ENCODE results near the gene CDHR3.

CDHR3 gene

GRCh38 chr7:106065575-106066500, 102.8 kb downstream of the CDHR3 start:
- DNase-seq (ENCODE audit: low read depth): no peak

GRCh38 chr7:106067678-106068077, 104.6 kb downstream of the CDHR3 start:
- DNase-seq (ENCODE audit: low read depth): no peak

- DNase-seq (ENCODE audit: low read depth): no peak
These were observed 105.5 kb downstream of the CDHR3 start for GRCh38 chr7:106068538-106068961.

GRCh38 chr7:106068986-106069385, 105.9 kb downstream of the CDHR3 start:
- no peak for DNase-seq (ENCODE audit: low read depth)

- no peak for DNase-seq (ENCODE audit: low read depth)
These were observed 106.6 kb downstream of the CDHR3 start for GRCh38 chr7:106069471-106070200.

- DNase-seq (ENCODE audit: low read depth): no peak
These were observed 107.1 kb downstream of the CDHR3 start for GRCh38 chr7:106070201-106070551.

- DNase-seq (ENCODE audit: low read depth): no peak
These were observed 107.6 kb downstream of the CDHR3 start for GRCh38 chr7:106070567-106071254.

GRCh38 chr7:106071356-106071998, 108.4 kb downstream of the CDHR3 start:
- DNase-seq (ENCODE audit: low read depth): no peak

GRCh38 chr7:106071999-106072714, 109.1 kb downstream of the CDHR3 start:
- no peak for DNase-seq (ENCODE audit: low read depth)

- DNase-seq (ENCODE audit: low read depth): no peak
These were observed 109.6 kb downstream of the CDHR3 start for GRCh38 chr7:106072715-106073091.

- no peak for DNase-seq (ENCODE audit: low read depth)
These were observed 110.6 kb downstream of the CDHR3 start for GRCh38 chr7:106073701-106074100.

GRCh38 chr7:106074257-106074656, 111.2 kb downstream of the CDHR3 start:
- DNase-seq (ENCODE audit: low read depth): no peak

GRCh38 chr7:106075937-106076336, 112.9 kb downstream of the CDHR3 start:
- no peak for DNase-seq (ENCODE audit: low read depth)

- no peak for DNase-seq (ENCODE audit: low read depth)
These were observed 113.5 kb downstream of the CDHR3 start for GRCh38 chr7:106076537-106076936.

- no peak for DNase-seq (ENCODE audit: low read depth)
These were observed 117.4 kb downstream of the CDHR3 start for GRCh38 chr7:106080300-106080987.

- DNase-seq (ENCODE audit: low read depth): no peak
These were observed 119.2 kb downstream of the CDHR3 start for GRCh38 chr7:106082087-106082854.
